Activated gamma-delta T cell (primary cell): ENCODE measurements around the gene SMARCA1.
"Not testable (repeated sequence)": the region's sequence is repeated elsewhere in the genome, so short reads cannot be mapped to it uniquely, and the experiment has no call there.

Experiments
- DNase-seq: peaks from one replicate; lab custom pipeline; 2025; lab: John Stamatoyannopoulos, UW
- total RNA-seq, 2 donors: gene quantifications; one replicate each; lab custom pipeline; 2026; lab: John Stamatoyannopoulos, UW

The SMARCA1 gene, protein sequence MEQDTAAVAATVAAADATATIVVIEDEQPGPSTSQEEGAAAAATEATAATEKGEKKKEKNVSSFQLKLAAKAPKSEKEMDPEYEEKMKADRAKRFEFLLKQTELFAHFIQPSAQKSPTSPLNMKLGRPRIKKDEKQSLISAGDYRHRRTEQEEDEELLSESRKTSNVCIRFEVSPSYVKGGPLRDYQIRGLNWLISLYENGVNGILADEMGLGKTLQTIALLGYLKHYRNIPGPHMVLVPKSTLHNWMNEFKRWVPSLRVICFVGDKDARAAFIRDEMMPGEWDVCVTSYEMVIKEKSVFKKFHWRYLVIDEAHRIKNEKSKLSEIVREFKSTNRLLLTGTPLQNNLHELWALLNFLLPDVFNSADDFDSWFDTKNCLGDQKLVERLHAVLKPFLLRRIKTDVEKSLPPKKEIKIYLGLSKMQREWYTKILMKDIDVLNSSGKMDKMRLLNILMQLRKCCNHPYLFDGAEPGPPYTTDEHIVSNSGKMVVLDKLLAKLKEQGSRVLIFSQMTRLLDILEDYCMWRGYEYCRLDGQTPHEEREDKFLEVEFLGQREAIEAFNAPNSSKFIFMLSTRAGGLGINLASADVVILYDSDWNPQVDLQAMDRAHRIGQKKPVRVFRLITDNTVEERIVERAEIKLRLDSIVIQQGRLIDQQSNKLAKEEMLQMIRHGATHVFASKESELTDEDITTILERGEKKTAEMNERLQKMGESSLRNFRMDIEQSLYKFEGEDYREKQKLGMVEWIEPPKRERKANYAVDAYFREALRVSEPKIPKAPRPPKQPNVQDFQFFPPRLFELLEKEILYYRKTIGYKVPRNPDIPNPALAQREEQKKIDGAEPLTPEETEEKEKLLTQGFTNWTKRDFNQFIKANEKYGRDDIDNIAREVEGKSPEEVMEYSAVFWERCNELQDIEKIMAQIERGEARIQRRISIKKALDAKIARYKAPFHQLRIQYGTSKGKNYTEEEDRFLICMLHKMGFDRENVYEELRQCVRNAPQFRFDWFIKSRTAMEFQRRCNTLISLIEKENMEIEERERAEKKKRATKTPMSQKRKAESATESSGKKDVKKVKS
- total RNA-seq, result 1.5 to 4.3 reads per million in 2 donors

DNA sequence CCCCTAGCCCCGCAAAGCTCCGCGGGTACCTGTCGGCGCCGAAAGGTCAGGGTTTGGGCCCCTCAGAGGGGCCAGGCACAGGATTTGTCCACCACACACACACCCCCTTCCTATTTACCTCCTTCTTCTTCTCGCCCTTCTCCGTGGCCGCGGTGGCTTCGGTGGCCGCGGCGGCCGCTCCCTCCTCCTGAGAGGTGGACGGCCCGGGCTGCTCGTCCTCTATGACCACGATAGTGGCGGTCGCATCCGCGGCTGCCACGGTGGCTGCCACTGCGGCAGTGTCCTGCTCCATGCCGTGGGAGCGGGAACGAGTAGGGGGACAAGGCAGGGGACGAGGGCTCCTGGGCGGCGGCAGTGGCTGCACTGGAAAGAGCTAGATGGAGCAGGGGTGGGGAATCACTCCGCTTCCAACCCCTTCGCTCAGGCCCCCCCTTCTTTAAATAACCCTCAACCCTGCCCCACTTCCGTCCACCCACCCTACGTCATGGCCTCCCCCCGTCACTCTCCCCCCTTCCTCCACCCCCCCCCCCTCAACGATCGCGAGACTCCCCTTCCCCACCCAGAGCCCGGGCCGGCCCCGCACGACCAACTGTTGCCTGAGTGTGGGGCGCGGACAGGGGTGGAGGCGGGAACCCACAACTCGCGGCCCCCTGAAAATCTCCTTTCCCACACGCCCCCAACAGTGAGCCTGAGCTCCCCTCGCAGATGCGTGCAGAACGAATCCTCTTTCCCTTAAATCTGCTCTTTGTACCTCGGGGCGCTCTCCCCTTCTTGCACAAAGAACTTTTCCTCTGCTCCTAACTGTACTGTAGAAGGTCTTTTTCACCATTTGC, at the start of gene SMARCA1:
Gene SMARCA1, minus strand, starts transcription at position 412 of the 833 bp plus-strand sequence. Its CDS starts 120 bp downstream, at position 292.
- no peak for DNase-seq

DNA sequence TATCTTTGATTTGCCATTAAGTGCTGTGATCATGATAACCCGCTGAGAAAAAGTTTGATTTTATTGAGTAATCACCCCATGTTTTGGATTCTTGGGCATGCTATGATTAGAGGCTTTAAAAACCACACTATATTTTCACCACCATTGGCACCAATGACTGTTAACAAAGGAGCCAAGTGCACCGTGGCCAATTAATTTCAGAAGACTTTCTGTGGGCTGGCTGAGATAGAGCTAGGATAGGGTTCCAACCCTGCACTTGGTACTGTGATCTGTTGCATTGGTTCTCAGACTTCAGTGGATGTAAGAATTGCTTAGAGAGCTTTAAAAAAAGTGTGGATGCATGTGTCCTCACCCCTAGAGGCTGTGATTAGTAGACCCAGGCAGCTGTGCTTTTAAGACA, 49.1 kb upstream of the SMARCA1 start:
- DNase-seq, result no peak

DNA sequence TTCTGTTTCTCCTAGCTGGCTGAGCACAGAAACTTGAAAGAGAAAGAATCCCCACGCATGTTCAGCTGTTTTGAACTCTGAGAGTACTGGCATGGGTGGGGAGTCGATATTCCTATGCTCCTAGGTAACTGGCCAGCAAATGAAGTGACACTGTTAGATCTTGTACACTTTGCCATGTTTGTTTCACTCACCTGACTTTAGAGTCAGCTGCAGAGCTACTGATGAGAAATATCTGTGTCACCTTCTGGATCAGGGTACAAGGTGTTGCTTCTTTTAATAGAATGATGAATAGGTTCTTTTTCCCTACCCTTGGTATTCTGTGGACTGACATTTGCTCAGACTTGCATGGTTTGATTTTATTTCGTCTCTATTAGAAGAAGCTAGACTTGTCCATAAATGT, 45.1 kb upstream of the SMARCA1 start:
- DNase-seq, result no peak

DNA sequence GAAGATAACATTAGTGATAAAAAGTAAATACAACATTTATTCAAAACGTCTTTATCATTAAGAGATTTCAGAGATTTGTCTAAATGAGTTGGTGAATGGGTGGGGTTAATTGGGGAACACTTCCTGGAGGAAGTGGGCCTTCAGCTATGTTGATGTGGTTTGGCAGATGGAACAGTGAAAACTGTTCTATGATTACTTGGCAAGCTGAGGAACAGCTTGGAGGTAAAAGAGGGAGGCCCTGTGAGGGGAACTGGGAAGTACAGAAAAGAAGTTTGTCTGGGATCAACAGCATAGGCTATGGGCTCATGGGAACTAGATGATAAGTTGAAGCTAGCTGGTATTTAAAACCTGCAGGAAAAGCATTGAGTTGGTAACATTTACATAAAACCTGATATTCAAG, 42.8 kb upstream of the SMARCA1 start:
- no peak for DNase-seq

DNA sequence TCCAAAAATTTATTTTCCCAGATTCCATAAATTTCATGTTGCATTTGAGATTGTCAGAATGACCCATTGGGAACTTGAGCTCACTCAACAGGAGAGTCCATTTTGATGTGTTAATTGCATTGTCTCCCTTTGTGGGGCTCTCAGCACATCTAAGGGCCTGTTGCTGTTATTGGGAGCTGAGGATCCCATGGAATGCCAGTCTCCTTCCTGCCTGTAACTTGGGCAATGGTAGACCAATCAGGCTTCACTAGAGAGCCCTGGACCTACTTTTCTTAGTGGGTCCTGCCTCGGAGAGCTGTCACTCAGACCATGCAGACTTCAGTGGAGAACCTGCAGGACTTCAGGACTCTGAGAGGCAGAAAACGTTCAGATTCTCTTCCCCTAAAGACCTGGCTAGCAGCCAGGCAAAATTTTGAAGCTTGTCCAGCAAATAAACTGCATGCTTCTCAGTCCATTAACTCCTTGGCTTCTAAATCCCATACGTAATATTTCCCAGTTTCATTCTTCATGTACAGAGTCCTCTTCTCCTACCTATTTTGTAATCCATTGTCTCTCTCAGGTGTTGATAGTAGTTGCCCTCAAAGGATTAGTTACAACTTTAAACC, 41.9 kb upstream of the SMARCA1 start:
- no peak for DNase-seq

DNA sequence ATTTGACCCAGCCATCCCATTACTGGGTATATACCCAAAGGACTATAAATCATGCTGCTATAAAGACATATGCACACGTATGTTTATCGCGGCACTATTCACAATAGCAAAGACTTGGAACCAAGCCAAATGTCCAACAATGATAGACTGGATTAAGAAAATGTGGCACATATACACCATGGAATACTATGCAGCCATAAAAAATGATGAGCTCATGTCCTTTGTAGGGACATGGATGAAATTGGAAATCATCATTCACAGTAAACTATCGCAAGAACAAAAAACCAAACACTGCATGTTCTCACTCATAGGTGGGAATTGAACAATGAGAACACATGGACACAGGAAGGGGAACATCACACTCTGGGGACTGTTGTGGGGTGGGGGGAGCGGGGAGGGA, 41.1 kb upstream of the SMARCA1 start:
- not testable (repeated sequence) for DNase-seq

DNA sequence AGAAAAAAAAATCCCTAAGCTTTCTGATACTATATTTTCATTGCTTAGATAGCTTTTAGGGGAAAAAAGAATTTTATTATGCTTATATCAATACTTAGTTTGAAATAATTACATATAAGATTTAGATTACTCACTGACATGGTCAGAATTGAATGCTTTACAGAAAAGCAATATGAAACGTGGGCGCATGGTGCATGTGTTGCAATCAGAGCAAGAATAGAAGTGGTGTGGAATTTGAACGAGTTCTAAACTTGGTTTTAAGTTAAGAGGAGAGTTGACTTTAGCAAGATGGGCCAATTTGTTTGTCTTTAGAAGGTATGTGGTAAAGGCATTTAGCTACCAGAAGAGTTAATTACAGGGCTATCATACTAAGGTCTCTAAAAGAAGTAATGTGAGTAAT, 38.2 kb upstream of the SMARCA1 start:
- DNase-seq, result no peak

DNA sequence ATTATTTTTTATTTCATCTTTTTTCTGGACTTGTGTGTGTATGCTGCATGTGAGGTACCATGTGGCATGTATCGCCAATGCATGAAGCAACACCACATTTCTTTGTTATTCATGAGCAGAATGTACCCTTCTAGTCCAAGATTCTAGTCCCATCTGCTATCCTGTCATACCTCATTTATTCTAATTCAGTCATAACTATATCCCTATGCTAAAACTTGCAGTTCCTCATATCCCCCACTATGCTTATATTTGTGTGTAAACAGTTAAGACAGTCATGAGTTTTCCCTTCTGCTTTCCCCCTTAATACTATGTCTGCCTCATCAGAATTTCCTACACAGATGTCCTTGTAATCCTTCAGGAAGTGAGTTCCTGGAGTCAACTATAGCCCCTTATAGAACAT, 36.5 kb upstream of the SMARCA1 start:
- no peak for DNase-seq

DNA sequence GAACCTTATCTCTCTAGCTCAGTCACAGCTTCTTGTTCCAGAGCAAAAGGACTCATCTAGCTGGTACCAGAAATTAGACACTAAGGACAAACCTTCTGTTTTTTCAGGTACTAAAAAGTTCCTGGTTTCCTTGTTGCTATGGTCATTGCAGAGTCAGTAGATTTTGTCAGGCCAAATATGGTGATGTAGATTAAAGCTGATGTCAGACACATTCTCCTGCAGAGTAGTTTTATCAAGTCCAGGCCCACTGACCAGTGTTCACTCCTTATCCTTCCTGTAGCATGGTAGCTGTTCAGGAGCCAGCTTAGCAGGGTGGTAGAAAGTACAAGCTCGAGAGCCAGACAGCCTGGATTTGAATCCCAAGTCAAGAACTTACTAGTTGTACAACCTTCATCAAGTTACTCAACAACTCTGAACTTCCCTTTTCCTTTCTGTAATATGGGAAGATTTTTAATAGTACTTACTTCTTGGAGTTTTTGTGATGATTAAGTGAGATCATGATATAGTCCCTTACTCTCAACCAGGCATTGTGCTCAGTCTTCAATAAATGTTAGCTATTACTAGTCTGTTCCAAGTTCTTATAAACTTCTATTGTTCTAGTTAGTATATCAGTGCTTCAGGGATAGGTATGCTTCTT, 34.7 kb upstream of the SMARCA1 start:
- no peak for DNase-seq

DNA sequence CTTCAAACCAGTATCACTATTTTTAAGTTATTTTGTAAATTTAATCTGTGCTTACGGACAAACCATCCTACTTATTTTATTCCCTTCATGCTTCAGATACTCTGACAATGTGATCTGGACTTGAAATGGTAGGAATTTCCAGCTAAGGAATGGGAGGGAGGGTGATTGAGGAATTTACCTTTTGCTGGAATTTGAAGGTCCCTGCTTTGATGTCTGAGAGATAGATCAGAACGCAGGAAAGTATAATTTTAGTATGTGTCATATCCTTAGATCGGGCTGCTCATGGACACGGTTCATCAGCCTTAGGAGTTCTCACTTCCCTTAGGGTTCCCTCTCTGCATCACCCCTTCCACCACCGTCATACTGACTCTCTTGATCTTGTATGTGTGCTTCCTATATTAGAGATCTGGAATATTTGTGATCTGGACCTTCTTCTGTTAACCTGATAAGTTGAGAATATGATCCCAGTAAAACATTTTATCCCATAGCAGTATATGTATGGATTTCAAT, 33.6 kb upstream of the SMARCA1 start:
- no peak for DNase-seq

DNA sequence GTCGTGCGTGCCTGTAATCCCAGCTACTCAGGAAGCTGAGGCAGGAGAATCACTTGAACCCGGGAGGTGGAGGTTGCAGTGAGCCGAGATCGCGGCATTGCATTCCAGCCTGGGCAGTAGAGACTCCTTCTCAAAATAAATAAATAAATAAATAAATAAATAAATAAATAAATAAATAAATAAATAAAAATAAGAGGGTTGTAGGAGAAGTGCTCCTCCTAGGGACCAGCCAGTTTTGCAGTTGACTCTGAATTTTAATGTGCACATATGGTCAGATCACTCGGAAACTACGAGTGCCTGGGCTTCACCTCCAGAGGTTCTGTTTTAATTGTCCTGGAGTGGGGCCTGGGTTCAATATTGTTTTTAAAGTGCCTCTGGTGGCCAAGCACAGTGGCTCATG, 31.5 kb upstream of the SMARCA1 start:
- DNase-seq, result not testable (repeated sequence)

DNA sequence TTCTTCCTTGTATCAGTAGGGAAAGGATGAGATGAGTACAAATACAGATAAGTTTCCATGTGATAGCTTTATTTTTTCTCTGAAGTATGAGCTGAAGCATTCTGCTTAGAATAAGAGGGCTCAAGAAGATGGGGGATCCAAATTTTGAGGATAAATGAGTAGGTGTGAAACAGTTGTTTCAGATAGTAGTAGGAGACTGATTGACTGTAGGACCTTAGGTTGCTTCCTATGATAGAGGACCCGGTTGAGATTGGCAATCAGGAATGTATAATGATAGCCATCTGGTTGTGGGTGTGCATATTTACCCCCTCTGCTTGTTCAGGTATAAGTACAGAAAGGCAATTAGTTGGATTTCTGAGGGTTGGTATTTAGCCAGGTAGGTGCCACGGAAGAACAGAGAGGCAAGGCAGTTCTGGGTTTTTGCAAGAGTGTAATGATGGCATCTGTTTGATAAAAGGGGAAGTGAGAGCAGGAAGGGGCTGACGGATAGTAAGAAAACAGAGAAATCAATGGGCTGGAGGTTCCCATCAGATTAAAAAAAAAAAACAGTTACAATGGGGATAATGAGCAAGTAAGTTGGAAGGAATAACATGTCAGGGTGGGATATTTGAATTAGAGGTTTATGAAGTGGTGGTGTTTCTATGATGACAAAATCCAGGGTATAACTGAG, 30.5 kb upstream of the SMARCA1 start:
- DNase-seq, result no peak

DNA sequence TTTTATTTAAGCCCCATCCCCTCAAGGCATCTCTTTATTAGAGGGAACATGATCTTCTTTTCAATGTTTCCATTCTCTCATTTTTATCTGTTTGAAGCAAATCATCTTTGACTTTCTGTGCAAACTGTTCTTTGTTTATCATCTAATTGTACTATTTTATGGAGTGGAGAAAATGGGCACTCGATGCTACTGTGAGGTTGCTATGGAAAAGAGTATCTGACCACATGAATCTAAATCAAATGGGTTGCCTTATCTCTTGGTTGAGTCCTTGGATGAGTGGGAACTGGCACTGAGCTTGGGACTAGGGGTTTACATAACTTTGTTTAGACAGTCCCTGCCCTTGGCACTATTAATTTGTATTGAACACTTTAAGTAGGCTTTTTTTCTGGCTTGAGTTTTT, 25.8 kb upstream of the SMARCA1 start:
- no peak for DNase-seq

DNA sequence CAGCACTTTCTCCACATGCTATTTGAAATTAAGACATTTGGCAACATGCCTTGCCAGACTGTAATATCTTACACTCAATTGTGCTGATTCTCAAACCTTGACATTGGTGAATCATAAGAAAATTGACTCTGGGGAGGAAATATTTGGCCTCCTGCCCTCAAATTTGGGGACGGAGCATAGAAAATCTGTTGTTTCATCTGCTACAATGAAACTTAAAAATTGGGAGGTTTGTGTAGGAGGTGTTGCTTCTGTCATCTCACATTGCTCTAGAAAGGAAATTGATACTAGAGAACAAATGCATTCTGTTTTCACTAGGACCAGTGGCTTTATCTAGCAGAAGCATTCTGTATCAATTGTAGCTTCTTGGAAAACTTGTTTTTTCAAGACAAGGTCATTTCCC, 22.1 kb upstream of the SMARCA1 start:
- DNase-seq, result no peak

DNA sequence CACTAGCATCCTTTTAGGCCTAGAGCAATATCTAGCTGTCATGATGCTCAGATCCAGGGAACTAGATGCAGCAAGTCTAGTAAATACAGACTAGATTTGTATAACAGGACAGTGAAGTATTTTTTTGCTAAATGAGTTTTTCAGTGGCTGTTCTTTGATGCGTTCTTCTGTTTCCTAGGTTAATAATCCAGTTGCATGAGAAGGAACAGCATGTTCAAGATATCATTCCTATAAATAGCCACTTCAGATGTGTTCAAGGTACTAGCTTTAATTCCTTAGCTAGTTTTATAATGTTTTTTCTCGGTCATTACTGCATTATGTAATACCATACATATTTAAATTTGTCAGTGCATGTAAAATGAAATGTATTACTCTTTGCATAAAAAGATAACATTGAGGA, 21.5 kb upstream of the SMARCA1 start:
- DNase-seq, result no peak

DNA sequence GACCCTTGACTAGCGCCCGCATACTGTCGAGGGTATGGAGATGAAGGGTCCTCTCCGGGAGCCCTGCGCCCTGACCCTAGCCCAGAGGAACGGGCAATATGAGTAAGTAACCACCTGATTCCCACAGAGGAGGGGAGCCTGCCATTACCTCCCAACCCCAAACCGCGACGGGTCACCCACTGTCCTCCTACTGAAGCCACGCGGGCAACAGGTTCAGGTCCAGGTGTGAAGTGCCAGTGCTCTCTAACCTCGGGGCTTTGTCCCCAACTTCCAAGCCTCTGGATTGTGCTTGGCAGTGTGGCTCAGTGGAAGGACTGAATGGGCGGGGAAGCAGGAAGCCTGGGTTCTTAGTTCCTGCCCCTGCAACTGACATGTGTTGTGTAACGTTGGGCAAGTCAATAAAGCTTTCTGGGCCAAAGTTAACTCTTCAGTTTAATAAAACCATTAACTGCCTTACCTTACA, 17.5 kb upstream of the SMARCA1 start:
- DNase-seq, result no peak

DNA sequence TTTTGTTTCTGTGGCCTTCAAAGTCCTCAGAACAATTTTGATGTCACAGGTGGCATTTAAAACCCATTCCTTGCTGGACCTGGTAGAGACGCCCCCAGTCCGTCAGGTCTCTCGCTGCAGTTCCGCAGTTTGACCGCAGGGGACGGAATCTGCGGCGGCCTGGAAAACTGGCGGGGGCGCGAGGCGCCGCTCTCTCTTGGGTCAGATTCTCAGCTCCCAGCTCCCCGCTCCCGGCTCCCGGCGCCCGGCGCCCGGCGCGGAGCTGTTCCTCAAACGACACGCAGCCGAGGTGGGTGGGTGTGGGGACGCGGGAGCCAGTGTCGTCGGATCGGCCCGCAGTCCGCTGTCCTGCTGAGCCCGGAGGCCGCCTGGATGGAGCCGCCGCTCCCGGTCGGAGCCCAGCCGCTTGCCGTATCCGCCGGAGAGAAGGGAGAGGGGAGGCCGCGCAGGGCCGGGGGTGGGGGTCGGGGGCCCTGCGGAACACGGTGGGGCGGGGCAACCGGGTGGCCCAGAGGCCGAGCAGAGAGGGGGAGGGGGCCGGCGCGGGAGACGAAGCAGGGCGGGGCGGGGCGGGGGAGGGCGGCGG, 16.9 kb upstream of the SMARCA1 start, which contains the start of gene OCRL:
Gene OCRL, plus strand, starts transcription at position 192 of the 586 bp plus-strand sequence. Its CDS starts 181 bp downstream, at position 373.
- DNase-seq, result no peak

DNA sequence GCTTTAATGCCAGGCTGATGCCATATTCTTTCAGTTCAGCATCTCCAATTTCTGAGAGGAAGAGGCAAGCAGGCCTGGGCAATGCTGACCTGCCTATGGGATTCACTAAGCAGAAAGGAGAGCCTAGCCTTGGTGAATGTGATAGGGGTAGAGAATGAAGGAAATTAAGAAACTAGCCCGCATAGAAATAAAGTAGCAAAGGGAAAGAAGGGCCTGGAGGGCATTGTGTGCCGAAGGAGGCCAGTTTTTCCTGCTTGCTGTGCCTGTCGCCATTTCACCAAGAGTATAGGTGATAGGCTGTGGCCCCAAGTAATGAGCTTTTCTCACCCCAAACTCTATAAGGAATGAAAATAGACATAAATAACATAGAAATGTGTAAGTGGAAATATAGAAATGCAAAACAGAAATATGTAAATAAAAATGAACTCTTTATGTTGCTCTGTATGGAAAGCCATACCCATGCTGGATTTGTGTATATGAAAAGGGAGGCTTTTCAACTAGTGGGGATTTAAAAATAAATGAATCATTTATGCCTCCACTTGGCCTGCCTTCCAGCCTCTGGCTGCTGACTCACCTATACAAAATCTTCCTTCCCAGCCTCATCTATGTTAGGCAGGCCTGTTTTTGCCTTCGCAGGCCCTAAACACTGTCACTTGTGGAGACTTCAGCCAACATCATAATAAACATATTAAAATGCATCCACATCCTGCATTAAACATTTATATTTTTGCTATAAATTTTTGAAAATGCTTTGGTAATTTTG, 11.7 kb upstream of the SMARCA1 start:
- DNase-seq, result no peak

DNA sequence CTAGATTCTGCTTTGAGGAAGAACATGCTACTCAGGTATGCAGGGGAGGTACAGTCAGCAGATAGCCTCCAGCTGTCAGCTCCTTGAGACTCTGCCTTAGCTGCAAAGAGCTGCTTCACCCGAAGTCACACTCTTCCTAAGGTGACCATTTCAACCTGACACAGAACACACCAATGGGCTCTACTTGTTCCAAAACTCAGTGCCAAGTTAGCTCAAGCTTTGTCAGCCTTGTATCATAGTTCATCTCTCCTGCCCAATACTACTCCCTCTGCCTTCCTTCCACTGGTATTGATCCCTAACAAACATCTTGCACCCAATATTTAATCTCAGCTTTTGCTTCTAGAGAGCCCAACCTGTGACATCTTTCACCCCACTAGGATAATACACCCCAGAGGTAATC, 7.8 kb upstream of the SMARCA1 start:
- DNase-seq, result no peak
